NAMALWA (cell line): ENCODE data around the gene GRIN1.

Source experiments
- DNase-seq: peaks from one replicate; pipeline ENCODE4 v3.0.0-alpha.2; 2015; ENCODE audit warnings: low spot score

GRIN1 gene

GRCh38 chr9:137193771-137194170 lies 54.8 kb downstream of the GRIN1 start:
- no peak for DNase-seq

- no peak for DNase-seq
Observed at GRCh38 chr9:137194388-137194787, 55.4 kb downstream of the GRIN1 start.

GRCh38 chr9:137194909-137195308 lies 56.0 kb downstream of the GRIN1 start:
- DNase-seq: no peak

- no peak for DNase-seq
Observed at GRCh38 chr9:137195525-137196220, 56.7 kb downstream of the GRIN1 start.

- no peak for DNase-seq
Observed at GRCh38 chr9:137198051-137198901, 59.3 kb downstream of the GRIN1 start.

GRCh38 chr9:137198902-137199283 lies 59.9 kb downstream of the GRIN1 start:
- no peak for DNase-seq

GRCh38 chr9:137199411-137200121 lies 60.6 kb downstream of the GRIN1 start:
- no peak for DNase-seq

- peak; percentile 99 for DNase-seq
Observed at GRCh38 chr9:137200311-137201204, 61.6 kb downstream of the GRIN1 start, which contains the start of gene TPRN. TPRN (minus strand) TSS chr9:137200741; CDS start chr9:137200711, 30 bp downstream.

GRCh38 chr9:137201205-137201868 lies 62.4 kb downstream of the GRIN1 start:
- peak; percentile 41 for DNase-seq

- no peak for DNase-seq
Observed at GRCh38 chr9:137202966-137203365, 64.0 kb downstream of the GRIN1 start.

- no peak for DNase-seq
Observed at GRCh38 chr9:137204731-137205125, 65.8 kb downstream of the GRIN1 start.

- peak; percentile 94 for DNase-seq
Observed at GRCh38 chr9:137205126-137206069, 66.4 kb downstream of the GRIN1 start, which contains the start of the genes NDOR1 and TMEM203. NDOR1 (plus strand) TSS chr9:137205700; CDS start chr9:137205778, 78 bp downstream. TMEM203 (minus strand) TSS chr9:137205648; CDS start chr9:137205414, 234 bp downstream.

GRCh38 chr9:137206602-137207001 lies 67.6 kb downstream of the GRIN1 start:
- no peak for DNase-seq

GRCh38 chr9:137211532-137211931 lies 72.6 kb downstream of the GRIN1 start:
- DNase-seq: no peak

GRCh38 chr9:137212520-137212919 lies 73.6 kb downstream of the GRIN1 start:
- no peak for DNase-seq

- no peak for DNase-seq
Observed at GRCh38 chr9:137213160-137214060, 74.5 kb downstream of the GRIN1 start.

- no peak for DNase-seq
Observed at GRCh38 chr9:137214620-137215019, 75.7 kb downstream of the GRIN1 start.

GRCh38 chr9:137215196-137215986 lies 76.4 kb downstream of the GRIN1 start:
- DNase-seq: no peak
